ENCODE data around the gene LRPAP1.
"Not testable (repeated sequence)": the region's sequence is repeated elsewhere in the genome, so short reads cannot be mapped to it uniquely, and the experiment has no call there.

Gene LRPAP1

DNA sequence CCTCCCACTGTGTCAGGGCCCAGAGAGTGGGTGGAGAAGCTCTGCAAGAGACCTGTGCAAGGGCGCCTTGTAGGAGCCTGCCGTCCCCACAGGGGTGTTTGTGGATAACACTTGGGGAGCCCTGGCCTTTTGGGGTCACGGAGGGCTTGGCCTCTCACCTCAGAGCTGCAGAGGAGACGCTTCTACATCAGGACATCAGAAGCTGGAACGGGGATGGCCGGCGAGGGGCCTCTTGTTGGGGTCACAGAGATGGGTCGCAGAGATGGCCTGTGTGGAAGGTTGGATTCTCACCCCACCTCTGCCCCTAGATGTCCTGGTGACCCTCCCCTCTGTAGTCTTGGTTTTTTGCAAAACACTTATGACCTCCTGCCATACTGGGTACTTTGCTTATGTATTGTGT lies 13.1 kb upstream of the LRPAP1 start:
- H3K9me3 ChIP-seq (ENCODE audit: insufficient read depth, low read depth, low read length); H3K9ac ChIP-seq (ENCODE audit: low read depth, low read length); H3K4me3 ChIP-seq (ENCODE audit: low read length); H3K27ac ChIP-seq (ENCODE audit: low read depth, low read length); H3K27me3 ChIP-seq (ENCODE audit: insufficient read depth, low read length); H3K4me1 ChIP-seq (ENCODE audit: insufficient read depth, low read length); H3K36me3 ChIP-seq (ENCODE audit: insufficient read depth, low read length): not testable (repeated sequence)
- 92% methylated on average over 7 of the region's 8 CpGs for WGBS

DNA sequence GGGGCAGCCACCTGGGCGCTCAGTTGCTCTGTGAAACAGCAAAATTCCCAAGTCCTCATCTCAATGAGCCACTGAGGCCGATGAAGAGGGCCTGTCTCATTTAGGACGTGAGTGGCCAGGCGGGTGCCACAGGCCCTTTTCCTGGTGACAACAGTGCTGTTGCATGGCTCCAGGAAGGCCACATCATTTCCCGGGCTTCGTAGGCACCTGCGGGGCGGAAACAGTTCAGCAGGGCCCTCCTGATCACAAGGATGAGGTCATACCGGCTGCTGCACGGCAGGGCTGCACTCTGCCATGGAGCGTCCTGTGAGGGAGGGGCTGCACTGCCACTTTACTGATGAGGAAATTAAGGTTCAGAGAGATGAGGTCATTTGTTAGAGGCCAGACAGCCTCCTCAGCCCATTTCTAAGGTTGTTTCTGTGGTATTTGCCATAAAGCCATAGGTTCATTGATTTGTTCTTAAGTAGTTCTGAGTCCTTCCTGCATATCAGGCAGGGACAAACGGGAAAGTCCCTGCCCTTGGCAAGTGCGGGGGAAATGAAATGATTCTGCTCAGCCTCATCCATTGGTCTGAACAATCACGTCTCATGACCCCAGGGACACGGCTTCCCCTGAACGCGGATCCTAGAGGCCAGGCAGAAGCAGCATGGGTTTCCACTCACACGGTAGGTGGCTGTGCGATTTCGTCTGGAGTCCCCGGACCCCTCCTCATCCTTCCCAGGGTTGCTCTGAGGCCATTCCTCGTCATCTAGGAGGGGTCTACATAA lies 12.2 kb upstream of the LRPAP1 start:
- not testable (repeated sequence) for H3K27me3 ChIP-seq (ENCODE audit: insufficient read depth, low read length); H3K9ac ChIP-seq (ENCODE audit: low read depth, low read length); H3K9me3 ChIP-seq (ENCODE audit: insufficient read depth, low read depth, low read length); H3K27ac ChIP-seq (ENCODE audit: low read depth, low read length); H3K4me3 ChIP-seq (ENCODE audit: low read length); H3K4me1 ChIP-seq (ENCODE audit: insufficient read depth, low read length); H3K36me3 ChIP-seq (ENCODE audit: insufficient read depth, low read length)
- 73% methylated on average over 22 of the region's 22 CpGs for WGBS

- not testable (repeated sequence) for H3K36me3 ChIP-seq (ENCODE audit: insufficient read depth, low read length); H3K27me3 ChIP-seq (ENCODE audit: insufficient read depth, low read length); H3K9ac ChIP-seq (ENCODE audit: low read depth, low read length); H3K9me3 ChIP-seq (ENCODE audit: insufficient read depth, low read depth, low read length); H3K27ac ChIP-seq (ENCODE audit: low read depth, low read length); H3K4me3 ChIP-seq (ENCODE audit: low read length); H3K4me1 ChIP-seq (ENCODE audit: insufficient read depth, low read length)
- WGBS = 95% methylated on average over 6 of the region's 8 CpGs
These were observed 11.2 kb upstream of the LRPAP1 start for GRCh38 chr4:3543415-3543814.

DNA sequence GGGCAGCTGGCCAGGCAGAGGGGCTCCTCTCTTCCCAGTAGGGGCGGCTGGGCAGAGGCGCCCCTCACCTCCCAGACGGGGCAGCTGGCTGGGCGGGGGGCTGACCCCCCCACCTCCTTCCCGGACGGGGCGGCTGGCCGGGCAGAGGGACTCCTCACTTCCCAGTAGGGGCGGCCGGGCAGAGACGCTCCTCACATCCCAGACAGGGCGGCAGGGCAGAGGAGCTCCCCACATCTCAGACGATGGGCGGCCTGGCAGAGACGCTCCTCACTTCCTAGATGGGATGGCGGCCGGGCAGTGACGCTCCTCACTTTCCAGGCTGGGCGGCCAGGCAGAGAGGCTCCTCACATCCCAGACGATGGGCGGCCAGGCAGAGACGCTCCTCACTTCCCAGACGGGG lies 6.7 kb upstream of the LRPAP1 start:
- not testable (repeated sequence) for H3K4me3 ChIP-seq (ENCODE audit: low read length); H3K27ac ChIP-seq (ENCODE audit: low read depth, low read length); H3K4me1 ChIP-seq (ENCODE audit: insufficient read depth, low read length); H3K9ac ChIP-seq (ENCODE audit: low read depth, low read length); H3K27me3 ChIP-seq (ENCODE audit: insufficient read depth, low read length); H3K36me3 ChIP-seq (ENCODE audit: insufficient read depth, low read length); H3K9me3 ChIP-seq (ENCODE audit: insufficient read depth, low read depth, low read length)
- WGBS = 92% methylated on average over 23 of the region's 23 CpGs

DNA sequence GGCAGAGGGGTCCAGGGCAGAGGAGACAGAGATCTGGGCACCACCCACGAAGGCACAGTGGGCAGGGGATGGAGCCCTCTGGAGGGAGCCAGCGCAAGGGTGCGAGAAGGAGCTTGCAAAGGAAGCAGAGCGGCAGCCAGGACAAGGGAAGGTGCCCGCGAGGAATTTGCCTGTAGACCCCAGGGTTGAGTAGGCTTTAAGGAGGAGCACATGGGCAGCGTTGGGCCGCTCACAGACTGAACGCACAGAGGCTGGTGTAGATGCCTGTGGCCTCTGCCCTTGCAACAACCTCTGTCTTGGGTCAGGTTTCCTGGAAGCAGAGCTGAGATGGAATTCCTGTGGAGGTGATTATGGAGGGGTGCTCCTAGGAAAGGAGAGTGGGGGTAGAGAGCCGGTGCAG lies 3.6 kb upstream of the LRPAP1 start:
- not testable (repeated sequence) for H3K4me1 ChIP-seq (ENCODE audit: insufficient read depth, low read length); H3K27ac ChIP-seq (ENCODE audit: low read depth, low read length)

GRCh38 chr4:3533423-3533820 lies 1.2 kb upstream of the LRPAP1 start:
- Histone ChIP-seq H3K9me3 (ENCODE audit: insufficient read depth, low read depth, low read length) (no peaks in the 10 kb centered on the region), H3K4me1 (ENCODE audit: insufficient read depth, low read length) (peaks cover 5% of the 10 kb centered on the region; the same call in 1 of the 2 replicates), H3K27me3 (ENCODE audit: insufficient read depth, low read length) (peaks cover 32% of the 10 kb centered on the region), H3K36me3 (ENCODE audit: insufficient read depth, low read length) (peaks cover 9% of the 10 kb centered on the region), H3K4me3 (ENCODE audit: low read length) (no peak overlapping the region), H3K9ac (ENCODE audit: low read depth, low read length) (no peak overlapping the region), H3K27ac (ENCODE audit: low read depth, low read length) (no peak overlapping the region)
- WGBS = 82% methylated on average over 7 of the region's 7 CpGs

More for the DNA sequence above, 3.6 kb upstream of the LRPAP1 start:
- H3K9ac ChIP-seq (ENCODE audit: low read depth, low read length); H3K36me3 ChIP-seq (ENCODE audit: insufficient read depth, low read length); H3K9me3 ChIP-seq (ENCODE audit: insufficient read depth, low read depth, low read length); H3K4me3 ChIP-seq (ENCODE audit: low read length): not testable (repeated sequence)
- 88% methylated on average over 9 of the region's 10 CpGs for WGBS
- peaks cover 32% of the 10 kb centered on the region for H3K27me3 ChIP-seq (ENCODE audit: insufficient read depth, low read length)

GRCh38 chr4:3532751-3533422 lies 665 bp upstream of the LRPAP1 start:
- Histone ChIP-seq H3K27ac (ENCODE audit: low read depth, low read length) (no peak overlapping the region), H3K9me3 (ENCODE audit: insufficient read depth, low read depth, low read length) (no peaks in the 10 kb centered on the region), H3K4me3 (ENCODE audit: low read length) (peak overlapping the region; percentile 92), H3K9ac (ENCODE audit: low read depth, low read length) (peak overlapping the region; percentile 55), H3K27me3 (ENCODE audit: insufficient read depth, low read length) (peaks cover 32% of the 10 kb centered on the region), H3K4me1 (ENCODE audit: insufficient read depth, low read length) (peaks cover 5% of the 10 kb centered on the region; the same call in 1 of the 2 replicates), H3K36me3 (ENCODE audit: insufficient read depth, low read length) (peaks cover 11% of the 10 kb centered on the region)
- 13% methylated on average over 42 of the region's 42 CpGs for WGBS

GRCh38 chr4:3531318-3531878 lies 824 bp downstream of the LRPAP1 start:
- no peak overlapping the region for H3K27ac ChIP-seq (ENCODE audit: low read depth, low read length)
- 27% methylated on average over 17 of the region's 17 CpGs for WGBS

GRCh38 chr4:3530663-3531254 lies 1.5 kb downstream of the LRPAP1 start:
- Histone ChIP-seq H3K36me3 (ENCODE audit: insufficient read depth, low read length) (peaks cover 11% of the 10 kb centered on the region), H3K27me3 (ENCODE audit: insufficient read depth, low read length) (peaks cover 32% of the 10 kb centered on the region), H3K4me1 (ENCODE audit: insufficient read depth, low read length) (peaks cover 5% of the 10 kb centered on the region; the same call in 1 of the 2 replicates), H3K4me3 (ENCODE audit: low read length) (peak overlapping the region; percentile 92), H3K27ac (ENCODE audit: low read depth, low read length) (no peak overlapping the region), H3K9me3 (ENCODE audit: insufficient read depth, low read depth, low read length) (no peaks in the 10 kb centered on the region), H3K9ac (ENCODE audit: low read depth, low read length) (no peak overlapping the region)
- WGBS = 77% methylated on average over 18 of the region's 18 CpGs

More at GRCh38 chr4:3531318-3531878, 824 bp downstream of the LRPAP1 start:
- Histone ChIP-seq H3K9ac (ENCODE audit: low read depth, low read length) (peak overlapping the region; percentile 86; the same call in 1 of the 2 replicates), H3K27me3 (ENCODE audit: insufficient read depth, low read length) (peaks cover 32% of the 10 kb centered on the region), H3K4me3 (ENCODE audit: low read length) (peak overlapping the region; percentile 92), H3K9me3 (ENCODE audit: insufficient read depth, low read depth, low read length) (no peaks in the 10 kb centered on the region), H3K36me3 (ENCODE audit: insufficient read depth, low read length) (peaks cover 11% of the 10 kb centered on the region), H3K4me1 (ENCODE audit: insufficient read depth, low read length) (peaks cover 5% of the 10 kb centered on the region; the same call in 1 of the 2 replicates)

- Histone ChIP-seq H3K9me3 (ENCODE audit: insufficient read depth, low read depth, low read length) (no peaks in the 10 kb centered on the region), H3K27ac (ENCODE audit: low read depth, low read length) (no peak overlapping the region), H3K27me3 (ENCODE audit: insufficient read depth, low read length) (peaks cover 29% of the 10 kb centered on the region), H3K4me1 (ENCODE audit: insufficient read depth, low read length) (peaks cover 5% of the 10 kb centered on the region; the same call in 1 of the 2 replicates), H3K9ac (ENCODE audit: low read depth, low read length) (no peak overlapping the region), H3K36me3 (ENCODE audit: insufficient read depth, low read length) (peaks cover 11% of the 10 kb centered on the region), H3K4me3 (ENCODE audit: low read length) (no peak overlapping the region)
- 92% methylated on average over 16 of the region's 16 CpGs for WGBS
These were observed 2.2 kb downstream of the LRPAP1 start for GRCh38 chr4:3530051-3530450.

- 90% methylated on average over 12 of the region's 12 CpGs for WGBS
- peaks cover 5% of the 10 kb centered on the region; the same call in 1 of the 2 replicates for H3K4me1 ChIP-seq (ENCODE audit: insufficient read depth, low read length)
- no peak overlapping the region for H3K27ac ChIP-seq (ENCODE audit: low read depth, low read length)
- H3K9me3 ChIP-seq (ENCODE audit: insufficient read depth, low read depth, low read length) = no peaks in the 10 kb centered on the region
- no peak overlapping the region for H3K4me3 ChIP-seq (ENCODE audit: low read length)
- H3K36me3 ChIP-seq (ENCODE audit: insufficient read depth, low read length) = peaks cover 18% of the 10 kb centered on the region
- H3K27me3 ChIP-seq (ENCODE audit: insufficient read depth, low read length) = peaks cover 26% of the 10 kb centered on the region
- H3K9ac ChIP-seq (ENCODE audit: low read depth, low read length) = no peak overlapping the region
These were observed 2.9 kb downstream of the LRPAP1 start for GRCh38 chr4:3529363-3529762.
